ENCODE data around the gene VGLL1.

Gene VGLL1, protein sequence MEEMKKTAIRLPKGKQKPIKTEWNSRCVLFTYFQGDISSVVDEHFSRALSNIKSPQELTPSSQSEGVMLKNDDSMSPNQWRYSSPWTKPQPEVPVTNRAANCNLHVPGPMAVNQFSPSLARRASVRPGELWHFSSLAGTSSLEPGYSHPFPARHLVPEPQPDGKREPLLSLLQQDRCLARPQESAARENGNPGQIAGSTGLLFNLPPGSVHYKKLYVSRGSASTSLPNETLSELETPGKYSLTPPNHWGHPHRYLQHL

DNA sequence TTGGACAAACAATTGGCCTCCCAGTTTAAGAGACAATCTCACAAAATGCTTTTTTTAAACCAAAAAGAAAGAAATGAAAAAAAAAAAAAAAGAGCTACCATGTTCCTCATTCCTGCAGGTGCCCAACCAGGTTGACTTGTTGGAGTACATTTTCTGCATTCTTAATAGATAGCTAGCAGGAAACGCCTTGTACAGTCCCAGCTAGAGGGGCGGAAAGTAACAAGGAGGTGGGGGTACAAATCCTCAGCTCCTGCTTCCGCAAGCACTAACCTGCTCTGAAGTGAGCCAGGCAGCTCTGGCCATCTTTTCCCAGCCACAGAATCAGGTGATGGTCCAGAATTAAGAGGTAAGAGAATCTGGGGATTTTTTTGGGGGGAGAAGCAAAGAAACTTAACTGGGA is at the start of gene VGLL1:
Gene VGLL1 (plus strand): TSS at position 265 of the 400 bp plus-strand sequence. CDS start 3,806 bp downstream, outside the sequence.
- Histone ChIP-seq H3K4me3 (no peak within 1 kb of the TSS), H3K9me3 (no peaks in the 10 kb centered on the region), H3K36me3 (replicated peaks) (no peaks in the 10 kb centered on the region), H3K4me1 (no peaks in the 10 kb centered on the region), H3K27me3 (ENCODE audit: low read depth) (0 out of 2 replicates have a peak, but pooled peaks cover 3% of the 10 kb centered on the region)
- in situ Hi-C loops (cut with MboI; ENCODE audit: low sequenced_read_pairs): no loop called here
- DNase-seq (ENCODE audit: low spot score in 2 of 2): no peak

- Histone ChIP-seq H3K4me1 (no peaks in the 10 kb centered on the region), H3K4me3 (no peak within 1 kb of the TSS)
- in situ Hi-C loops (cut with MboI; ENCODE audit: low sequenced_read_pairs): no loop called here
These were observed 44.4 kb upstream of the VGLL1 start, which contains the start of gene BRS3 for GRCh38 chrX:136487647-136488046. Gene BRS3 (plus strand): TSS chrX:136487947. CDS start chrX:136488115, 168 bp downstream.

DNA sequence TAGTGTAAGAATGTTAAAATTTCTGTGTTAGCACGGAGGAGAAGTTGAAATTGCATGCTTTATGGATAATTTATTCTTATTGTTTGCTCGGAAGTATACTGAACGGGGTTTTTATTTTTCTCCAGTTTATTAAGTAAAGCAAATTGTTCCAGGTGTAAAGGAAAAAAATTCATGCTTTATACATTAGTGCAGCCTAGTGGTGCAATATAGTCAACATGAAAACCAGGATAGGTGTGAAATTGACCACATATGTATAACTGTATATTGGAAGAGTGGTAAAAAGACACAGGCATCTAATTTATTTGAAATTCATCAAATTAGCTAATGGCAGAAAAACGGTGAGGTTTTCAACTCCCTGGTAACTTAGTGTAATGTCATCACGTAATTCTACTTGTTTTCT is 43.3 kb upstream of the VGLL1 start:
- Histone ChIP-seq H3K27me3 (ENCODE audit: low read depth) (peaks cover 38% of the 10 kb centered on the region), H3K4me1 (no peaks in the 10 kb centered on the region), H3K9me3 (no peaks in the 10 kb centered on the region), H3K36me3 (replicated peaks) (no peaks in the 10 kb centered on the region), H3K4me3 (no peak overlapping the region)
- no peak for DNase-seq (ENCODE audit: low spot score in 2 of 2)
- in situ Hi-C loops (cut with MboI; ENCODE audit: low sequenced_read_pairs): no loop called here

More at GRCh38 chrX:136487647-136488046, 44.4 kb upstream of the VGLL1 start, which contains the start of gene BRS3:
- peaks cover 38% of the 10 kb centered on the region for H3K27me3 ChIP-seq (ENCODE audit: low read depth)
- no peaks in the 10 kb centered on the region for H3K9me3 ChIP-seq
- no peak for DNase-seq (ENCODE audit: low spot score in 2 of 2)
- H3K36me3 ChIP-seq (replicated peaks): no peaks in the 10 kb centered on the region

- H3K4me1 ChIP-seq: peaks cover 5% of the 10 kb centered on the region
- in situ Hi-C loops (cut with MboI; ENCODE audit: low sequenced_read_pairs): no loop called here
- peaks cover 31% of the 10 kb centered on the region for H3K27me3 ChIP-seq (ENCODE audit: low read depth)
- DNase-seq (ENCODE audit: low spot score in 2 of 2): no peak
- no peak overlapping the region for H3K4me3 ChIP-seq
- H3K9me3 ChIP-seq: no peaks in the 10 kb centered on the region
- H3K36me3 ChIP-seq (replicated peaks): no peaks in the 10 kb centered on the region
These were observed 40.2 kb upstream of the VGLL1 start for GRCh38 chrX:136491832-136492231.

- H3K27me3 ChIP-seq (ENCODE audit: low read depth): peaks cover 28% of the 10 kb centered on the region
- in situ Hi-C loops (cut with MboI; ENCODE audit: low sequenced_read_pairs): no loop called here
These were observed 39.0 kb upstream of the VGLL1 start for GRCh38 chrX:136493011-136493410.

GRCh38 chrX:136495043-136495442 is 37.0 kb upstream of the VGLL1 start:
- Histone ChIP-seq H3K9me3 (no peaks in the 10 kb centered on the region), H3K27me3 (ENCODE audit: low read depth) (peaks cover 10% of the 10 kb centered on the region; the same call in 1 of the 2 replicates), H3K4me3 (no peak overlapping the region), H3K4me1 (peaks cover 17% of the 10 kb centered on the region), H3K36me3 (replicated peaks) (peaks cover 5% of the 10 kb centered on the region)
- in situ Hi-C loops (cut with MboI; ENCODE audit: low sequenced_read_pairs): no loop called here
- DNase-seq (ENCODE audit: low spot score in 2 of 2): no peak

More at GRCh38 chrX:136493011-136493410, 39.0 kb upstream of the VGLL1 start:
- H3K36me3 ChIP-seq (replicated peaks): no peaks in the 10 kb centered on the region
- H3K4me1 ChIP-seq: peaks cover 5% of the 10 kb centered on the region
- DNase-seq (ENCODE audit: low spot score in 2 of 2): no peak
- H3K4me3 ChIP-seq: no peak overlapping the region
- no peaks in the 10 kb centered on the region for H3K9me3 ChIP-seq

DNA sequence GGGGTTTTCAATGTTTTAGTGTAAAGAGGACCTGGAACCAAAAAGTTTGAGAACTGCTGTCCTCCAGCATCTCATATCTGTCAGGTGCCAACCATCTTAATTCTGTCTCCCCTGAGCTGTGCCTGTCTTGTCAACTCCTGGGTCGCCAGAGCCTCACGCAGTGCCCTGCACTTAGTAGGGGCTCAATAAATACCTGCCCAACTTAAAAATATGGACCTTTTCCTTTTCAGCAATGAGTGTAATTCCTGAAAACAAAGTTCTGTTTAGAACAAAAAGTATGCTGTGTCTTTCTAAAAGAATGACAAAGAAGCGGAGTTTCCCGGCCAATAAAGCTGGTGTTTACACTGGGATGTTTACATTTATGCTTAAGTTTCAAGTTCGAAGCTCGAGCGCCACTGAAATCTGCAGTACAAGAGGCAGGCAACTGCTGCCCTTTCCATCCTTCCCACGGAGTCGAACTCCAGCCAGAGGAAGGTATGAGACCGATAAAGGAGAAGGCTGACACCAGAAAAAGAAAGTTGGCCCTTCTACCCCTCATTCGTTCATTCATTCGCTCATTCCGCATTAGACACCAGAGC is 35.7 kb upstream of the VGLL1 start:
- H3K9me3 ChIP-seq: no peaks in the 10 kb centered on the region
- peak overlapping the region; percentile 76 for H3K4me3 ChIP-seq
- no peaks in the 10 kb centered on the region for H3K27me3 ChIP-seq (ENCODE audit: low read depth)
- H3K4me1 ChIP-seq: peaks cover 17% of the 10 kb centered on the region
- in situ Hi-C loops (cut with MboI; ENCODE audit: low sequenced_read_pairs): no loop called here
- peaks cover 16% of the 10 kb centered on the region for H3K36me3 ChIP-seq (replicated peaks)
- no peak for DNase-seq (ENCODE audit: low spot score in 2 of 2)

GRCh38 chrX:136496764-136497555 is 35.1 kb upstream of the VGLL1 start:
- H3K4me3 ChIP-seq: peak overlapping the region; percentile 76
- in situ Hi-C loops (cut with MboI; ENCODE audit: low sequenced_read_pairs): no loop called here
- H3K4me1 ChIP-seq: peaks cover 17% of the 10 kb centered on the region
- DNase-seq (ENCODE audit: low spot score in 2 of 2): peak; percentile 92 to 95
- peaks cover 22% of the 10 kb centered on the region for H3K36me3 ChIP-seq (replicated peaks)
- H3K9me3 ChIP-seq: no peaks in the 10 kb centered on the region
- H3K27me3 ChIP-seq (ENCODE audit: low read depth): no peaks in the 10 kb centered on the region

GRCh38 chrX:136497556-136498052 is 34.4 kb upstream of the VGLL1 start, which contains the start of gene HTATSF1:
Gene HTATSF1 (plus strand): TSS chrX:136497592. CDS start chrX:136497685, 93 bp downstream.
- Histone ChIP-seq H3K4me1 (peaks cover 17% of the 10 kb centered on the region), H3K36me3 (replicated peaks) (peaks cover 28% of the 10 kb centered on the region), H3K9me3 (no peaks in the 10 kb centered on the region), H3K4me3 (peak within 1 kb of the TSS; percentile 76), H3K27me3 (ENCODE audit: low read depth) (no peaks in the 10 kb centered on the region)
- DNase-seq (ENCODE audit: low spot score in 2 of 2): peak in 1 of 2 experiments; percentile 13
- in situ Hi-C loops (cut with MboI; ENCODE audit: low sequenced_read_pairs): no loop called here

DNA sequence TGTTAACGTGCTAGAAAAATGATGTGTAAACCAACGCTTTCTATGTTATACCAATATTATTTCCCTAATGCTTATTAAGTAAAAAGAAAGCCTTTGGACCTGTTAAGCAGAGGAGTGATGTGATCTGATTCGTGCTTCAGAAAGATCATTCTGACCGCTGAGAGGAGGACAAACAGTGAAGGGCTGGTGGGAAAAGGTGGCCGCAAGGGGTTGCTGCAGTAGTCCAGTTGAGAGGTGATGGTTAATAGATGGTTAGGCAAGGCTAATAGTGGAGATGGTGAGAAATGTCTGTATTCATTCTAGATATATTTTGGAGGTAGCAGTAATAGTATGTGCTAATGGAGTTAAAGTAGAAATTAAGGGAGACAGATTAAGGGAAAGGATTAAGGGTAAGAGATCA is 12.9 kb upstream of the VGLL1 start:
- Histone ChIP-seq H3K9me3 (no peaks in the 10 kb centered on the region), H3K36me3 (replicated peaks) (no peaks in the 10 kb centered on the region), H3K27me3 (ENCODE audit: low read depth) (peaks cover 10% of the 10 kb centered on the region), H3K4me3 (no peak overlapping the region), H3K4me1 (no peaks in the 10 kb centered on the region)
- no peak for DNase-seq (ENCODE audit: low spot score in 2 of 2)
- in situ Hi-C loops (cut with MboI; ENCODE audit: low sequenced_read_pairs): no loop called here

GRCh38 chrX:136523770-136524169 is 8.2 kb upstream of the VGLL1 start:
- Histone ChIP-seq H3K4me1 (no peaks in the 10 kb centered on the region), H3K9me3 (no peaks in the 10 kb centered on the region), H3K4me3 (no peak overlapping the region), H3K27me3 (ENCODE audit: low read depth) (peaks cover 8% of the 10 kb centered on the region), H3K36me3 (replicated peaks) (no peaks in the 10 kb centered on the region)
- in situ Hi-C loops (cut with MboI; ENCODE audit: low sequenced_read_pairs): no loop called here
- no peak for DNase-seq (ENCODE audit: low spot score in 2 of 2)

DNA sequence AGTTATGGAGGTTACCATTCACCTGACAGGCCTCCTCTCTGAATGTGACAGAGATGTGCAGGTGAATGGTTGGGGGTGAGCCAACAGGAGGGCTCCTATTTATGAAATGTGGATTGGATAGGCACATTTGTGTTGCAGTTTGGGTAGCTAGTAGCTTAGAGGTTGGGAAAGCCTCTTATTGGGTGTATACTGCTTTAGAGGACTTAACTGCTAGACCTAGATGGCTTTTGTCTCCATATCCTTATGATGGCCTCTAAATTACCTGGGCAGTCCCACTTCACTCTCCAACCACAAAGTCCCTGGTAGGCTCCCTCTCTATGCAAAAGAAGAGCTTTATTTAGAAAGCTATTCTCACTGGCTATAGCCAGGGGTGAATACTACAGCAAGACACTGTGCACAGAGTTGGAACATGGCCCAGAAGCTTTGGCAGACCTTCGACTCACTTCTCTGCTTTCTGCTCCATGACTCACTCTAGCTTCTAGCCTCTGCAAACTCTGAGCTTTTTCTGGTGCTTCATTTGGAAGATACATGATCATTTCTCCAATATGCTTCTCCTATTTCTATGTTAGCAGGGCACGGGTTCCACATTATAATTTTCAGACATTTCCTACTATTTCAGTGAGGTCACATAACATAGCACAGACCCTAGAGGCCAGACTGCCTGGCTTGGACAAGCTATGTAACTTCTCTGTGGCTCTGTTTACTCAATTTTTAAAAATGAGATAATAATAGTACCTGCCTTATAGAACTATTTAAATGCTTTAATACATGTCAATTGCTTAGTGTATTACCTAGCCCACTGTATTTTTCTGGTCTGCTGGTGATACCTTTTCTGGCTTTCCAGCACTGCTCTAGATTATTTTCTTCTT is 6.0 kb upstream of the VGLL1 start:
- Histone ChIP-seq H3K4me1 (no peaks in the 10 kb centered on the region), H3K9me3 (no peaks in the 10 kb centered on the region), H3K4me3 (no peak overlapping the region), H3K36me3 (replicated peaks) (no peaks in the 10 kb centered on the region), H3K27me3 (ENCODE audit: low read depth) (peaks cover 6% of the 10 kb centered on the region)
- in situ Hi-C loops (cut with MboI; ENCODE audit: low sequenced_read_pairs): no loop called here
- no peak for DNase-seq (ENCODE audit: low spot score in 2 of 2)

All from HAP-1 (cell line).